ENCODE data around the gene HCN4. TPM values are rescaled to one million over a fixed set of nuclear protein-coding genes. Genes with fewer than 3 reads are reported as not detected.

Gene HCN4
- total RNA-seq, 4 donors from 2014 or later = not detected

DNA sequence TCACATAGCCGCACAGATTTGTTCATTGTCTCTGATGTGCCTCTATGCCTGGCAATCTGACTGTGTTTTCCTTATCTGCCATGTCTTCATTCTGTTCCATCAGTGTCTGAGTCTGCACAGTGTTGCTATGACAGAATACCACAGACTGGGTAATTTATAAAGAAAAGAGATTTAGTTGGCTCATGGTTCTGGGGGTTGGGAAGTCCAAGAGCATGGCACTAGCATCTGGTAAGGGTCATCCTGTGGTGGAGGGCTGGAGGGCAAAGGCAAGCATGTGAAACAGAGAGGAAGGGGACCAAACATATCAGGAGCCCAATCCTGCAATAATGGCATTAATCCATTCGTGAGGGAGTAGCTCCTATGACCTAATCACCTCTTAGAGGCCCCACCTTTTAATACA is 11.9 kb upstream of the HCN4 start:
- H3K27ac ChIP-seq = no peak overlapping the region
- intact Hi-C loops (cut with DNase I) = no loop called here
- peaks cover 0 to 67% (median 0%) of the 10 kb centered on the region in 4 donors for H3K27me3 ChIP-seq
- 57 to 61% methylated on average over 2 of the region's 2 CpGs for WGBS, 2 donors
- no peak for DNase-seq
- no peaks in the 10 kb centered on the region for H3K36me3 ChIP-seq
- TF ChIP-seq, protein P1, sequence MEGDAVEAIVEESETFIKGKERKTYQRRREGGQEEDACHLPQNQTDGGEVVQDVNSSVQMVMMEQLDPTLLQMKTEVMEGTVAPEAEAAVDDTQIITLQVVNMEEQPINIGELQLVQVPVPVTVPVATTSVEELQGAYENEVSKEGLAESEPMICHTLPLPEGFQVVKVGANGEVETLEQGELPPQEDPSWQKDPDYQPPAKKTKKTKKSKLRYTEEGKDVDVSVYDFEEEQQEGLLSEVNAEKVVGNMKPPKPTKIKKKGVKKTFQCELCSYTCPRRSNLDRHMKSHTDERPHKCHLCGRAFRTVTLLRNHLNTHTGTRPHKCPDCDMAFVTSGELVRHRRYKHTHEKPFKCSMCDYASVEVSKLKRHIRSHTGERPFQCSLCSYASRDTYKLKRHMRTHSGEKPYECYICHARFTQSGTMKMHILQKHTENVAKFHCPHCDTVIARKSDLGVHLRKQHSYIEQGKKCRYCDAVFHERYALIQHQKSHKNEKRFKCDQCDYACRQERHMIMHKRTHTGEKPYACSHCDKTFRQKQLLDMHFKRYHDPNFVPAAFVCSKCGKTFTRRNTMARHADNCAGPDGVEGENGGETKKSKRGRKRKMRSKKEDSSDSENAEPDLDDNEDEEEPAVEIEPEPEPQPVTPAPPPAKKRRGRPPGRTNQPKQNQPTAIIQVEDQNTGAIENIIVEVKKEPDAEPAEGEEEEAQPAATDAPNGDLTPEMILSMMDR (IDR thresholded peaks at IDR 0.05) = no peak
- no peak for TF ChIP-seq POLR2A (IDR thresholded peaks at IDR 0.05)
- H3K9me3 ChIP-seq = peaks cover 0 to 4% (median 0%) of the 10 kb centered on the region in 3 donors
- H3K4me1 ChIP-seq = no peaks in the 10 kb centered on the region
- H3K4me3 ChIP-seq = no peak overlapping the region

DNA sequence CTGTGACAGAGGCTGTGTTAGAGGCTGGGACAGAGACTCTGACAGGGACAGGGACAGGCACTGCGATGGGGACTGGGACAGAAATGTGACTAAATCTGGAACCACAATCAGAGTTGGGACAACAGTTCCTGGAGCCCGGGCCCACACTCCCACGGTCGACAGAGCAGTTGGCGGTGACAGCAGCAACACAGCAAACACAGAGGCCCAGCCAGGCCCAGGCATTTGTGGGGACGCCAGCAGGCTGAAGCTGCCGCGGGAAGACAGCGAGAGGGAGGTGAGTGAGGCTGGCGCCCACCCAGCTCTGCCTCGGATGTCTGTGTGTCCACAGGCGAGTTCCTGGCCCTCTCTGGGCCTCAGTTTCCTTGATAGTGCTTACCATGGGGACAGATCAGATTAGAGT is 9.3 kb upstream of the HCN4 start:
- intact Hi-C loops (cut with DNase I) = no loop called here
- no peak for DNase-seq
- TF ChIP-seq, protein P1 (IDR thresholded peaks at IDR 0.05) = no peak
- TF ChIP-seq POLR2A (IDR thresholded peaks at IDR 0.05) = no peak
- Histone ChIP-seq H3K4me1 (no peaks in the 10 kb centered on the region), H3K27ac (no peak overlapping the region), H3K36me3 (no peaks in the 10 kb centered on the region), H3K9me3 (peaks cover 0 to 4% (median 0%) of the 10 kb centered on the region in 3 donors), H3K27me3 (peaks cover 0 to 72% (median 0%) of the 10 kb centered on the region in 4 donors), H3K4me3 (no peak overlapping the region)
- WGBS, 2 donors = 50 to 58% methylated on average over 3 to 12 of the region's 12 CpGs

DNA sequence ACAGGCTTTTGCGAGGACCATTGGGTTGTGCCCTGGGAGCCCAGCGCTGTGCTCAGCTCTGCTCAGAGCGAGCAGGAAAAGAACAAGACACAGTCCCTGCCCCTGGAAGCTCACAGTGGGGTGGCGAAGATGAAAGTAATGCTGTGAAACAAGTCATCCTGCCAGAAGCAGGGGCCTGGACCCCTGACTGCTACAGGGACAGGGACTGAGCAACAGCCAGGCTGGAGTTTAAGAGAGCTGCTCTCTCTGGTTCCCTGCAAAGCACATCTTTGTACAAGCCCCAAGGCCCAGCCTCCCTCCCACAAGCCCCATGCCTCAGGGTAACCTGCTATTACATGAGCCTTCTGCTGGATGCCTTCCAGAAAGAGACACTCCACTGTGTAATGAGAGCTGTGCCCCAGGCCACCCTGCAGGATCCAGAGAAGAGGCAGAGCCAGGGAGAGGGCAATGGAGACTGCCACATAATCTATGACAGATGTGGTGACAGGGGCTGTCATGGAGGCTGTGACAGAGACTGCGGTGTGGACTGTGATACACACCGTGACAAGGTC is 7.1 kb upstream of the HCN4 start:
- Histone ChIP-seq H3K4me3 (no peak overlapping the region), H3K4me1 (no peaks in the 10 kb centered on the region), H3K27me3 (peaks cover 0 to 73% (median 0%) of the 10 kb centered on the region in 4 donors), H3K27ac (no peak overlapping the region), H3K36me3 (no peaks in the 10 kb centered on the region), H3K9me3 (peaks cover 0 to 4% (median 0%) of the 10 kb centered on the region in 3 donors)
- 76 to 97% methylated on average over 2 to 6 of the region's 6 CpGs for WGBS, 2 donors
- no peak for TF ChIP-seq POLR2A (IDR thresholded peaks at IDR 0.05)
- TF ChIP-seq, protein P1 (IDR thresholded peaks at IDR 0.05) = no peak
- DNase-seq = no peak
- intact Hi-C loops (cut with DNase I) = no loop called here

GRCh38 chr15:73375012-73375411 is 6.3 kb upstream of the HCN4 start:
- Histone ChIP-seq H3K4me1 (no peaks in the 10 kb centered on the region), H3K4me3 (no peak overlapping the region), H3K36me3 (no peaks in the 10 kb centered on the region), H3K27me3 (peaks cover 0 to 73% (median under 1%) of the 10 kb centered on the region in 4 donors), H3K9me3 (no peaks in the 10 kb centered on the region), H3K27ac (no peak overlapping the region)
- no peak for DNase-seq
- no peak for TF ChIP-seq POLR2A (IDR thresholded peaks at IDR 0.05)
- TF ChIP-seq, protein P1 (IDR thresholded peaks at IDR 0.05) = no peak
- intact Hi-C loops (cut with DNase I) = no loop called here
- 43 to 45% methylated on average over 4 to 5 of the region's 5 CpGs for WGBS, 2 donors

- intact Hi-C loops (cut with DNase I) = no loop called here
- peaks cover 0 to 73% (median 3%) of the 10 kb centered on the region in 4 donors for H3K27me3 ChIP-seq
- DNase-seq = no peak
- no peak overlapping the region for H3K4me3 ChIP-seq
- H3K27ac ChIP-seq = no peak overlapping the region
- H3K9me3 ChIP-seq = no peaks in the 10 kb centered on the region
- H3K4me1 ChIP-seq = no peaks in the 10 kb centered on the region
- no peaks in the 10 kb centered on the region for H3K36me3 ChIP-seq
- no peak for TF ChIP-seq POLR2A (IDR thresholded peaks at IDR 0.05)
- TF ChIP-seq, protein P1 (IDR thresholded peaks at IDR 0.05) = no peak
- 39 to 41% methylated on average over 4 to 5 of the region's 6 CpGs for WGBS, 2 donors
These were observed 5.8 kb upstream of the HCN4 start for GRCh38 chr15:73374604-73375003.

Data from esophagus squamous epithelium (tissue), 5 donors.